Colonic mucosa (tissue), 4 donors: ENCODE data around the gene HIRA. TPM values are rescaled to one million over a fixed set of nuclear protein-coding genes. Genes with fewer than 3 reads are reported as not detected.

Experiments used
- DNase-seq: peaks from one replicate; pipeline ENCODE4 v3.0.0-alpha.2; 2020
- H3K27ac ChIP-seq: fragments of 200-600 bp; one replicate; pipeline ENCODE4 v1.8.0; 2021
- H3K27me3 ChIP-seq: fragments of 200-600 bp; one replicate; pipeline ENCODE4 v1.8.0; 2021
- H3K36me3 ChIP-seq: fragments of 200-600 bp; one replicate; pipeline ENCODE4 v1.8.0; 2021
- H3K4me1 ChIP-seq: fragments of 200-600 bp; one replicate; pipeline ENCODE4 v1.8.0; 2021; ENCODE audit warnings: mild to moderate bottlenecking
- H3K4me3 ChIP-seq: fragments of 200-600 bp; one replicate; pipeline ENCODE4 v1.8.0; 2021
- H3K9ac ChIP-seq, 2 donors: one replicate each; pipeline ENCODE4 v1.7.0; 2013; ENCODE audit warnings: control low read depth in 2 of 2, low read depth in 2 of 2, low read length in 2 of 2
- H3K9me3 ChIP-seq: fragments of 200-600 bp; one replicate; pipeline ENCODE4 v1.8.0; 2021
- intact Hi-C: fragments of 100-400 bp; cut with DNase I; formaldehyde crosslinking; loops from one replicate; pipeline ENCODE4 v1.14.1; 2022
- total RNA-seq, 2 donors: library from RNA; stranded (reverse); fragmentation: NEBNext Ultra II Directional in 1 of 2; extraction: Animal tissue kit (Norgen Biotek cat#: 25700) in 1 of 2; gene quantifications; one replicate each; pipeline ENCODE4 v1.2.1, GENCODE V29; 2021
- TF ChIP-seq, protein P1 (sequence below): fragments of 200-600 bp; IDR thresholded peaks from one replicate; pipeline ENCODE4 v1.8.0; 2022; ENCODE audit warnings: antibody characterized with exemption, mild to moderate bottlenecking
- donor health status: healthy.
- donor health status: DM: no; HTN: no; CAD: no.
- donor health status: DM: no; HTN: no; CAD: no.

Gene HIRA
- total RNA-seq, 2 donors from 2014 or later: 22.3 to 41.5 TPM

DNA sequence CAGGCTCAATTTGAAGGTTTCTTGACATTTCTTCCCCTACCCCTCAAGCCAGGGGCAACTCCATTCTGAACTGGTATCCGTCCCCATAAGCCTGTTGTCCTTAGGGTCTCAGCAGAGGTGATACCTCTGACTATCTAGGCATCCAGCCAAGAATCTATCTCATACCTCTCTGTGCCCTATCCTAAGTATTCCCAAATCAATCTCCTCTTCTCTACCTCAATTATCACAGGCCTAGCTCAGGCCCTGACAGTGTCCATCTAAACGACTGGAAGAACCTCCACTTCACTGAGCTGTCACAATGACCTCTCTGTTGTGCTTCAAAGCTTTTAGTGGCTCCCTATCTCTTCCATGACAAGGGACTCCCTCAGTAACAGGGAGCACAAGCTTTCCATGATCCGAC is 26.9 kb downstream of the HIRA start:
- DNase-seq: no peak
- TF ChIP-seq, protein P1, sequence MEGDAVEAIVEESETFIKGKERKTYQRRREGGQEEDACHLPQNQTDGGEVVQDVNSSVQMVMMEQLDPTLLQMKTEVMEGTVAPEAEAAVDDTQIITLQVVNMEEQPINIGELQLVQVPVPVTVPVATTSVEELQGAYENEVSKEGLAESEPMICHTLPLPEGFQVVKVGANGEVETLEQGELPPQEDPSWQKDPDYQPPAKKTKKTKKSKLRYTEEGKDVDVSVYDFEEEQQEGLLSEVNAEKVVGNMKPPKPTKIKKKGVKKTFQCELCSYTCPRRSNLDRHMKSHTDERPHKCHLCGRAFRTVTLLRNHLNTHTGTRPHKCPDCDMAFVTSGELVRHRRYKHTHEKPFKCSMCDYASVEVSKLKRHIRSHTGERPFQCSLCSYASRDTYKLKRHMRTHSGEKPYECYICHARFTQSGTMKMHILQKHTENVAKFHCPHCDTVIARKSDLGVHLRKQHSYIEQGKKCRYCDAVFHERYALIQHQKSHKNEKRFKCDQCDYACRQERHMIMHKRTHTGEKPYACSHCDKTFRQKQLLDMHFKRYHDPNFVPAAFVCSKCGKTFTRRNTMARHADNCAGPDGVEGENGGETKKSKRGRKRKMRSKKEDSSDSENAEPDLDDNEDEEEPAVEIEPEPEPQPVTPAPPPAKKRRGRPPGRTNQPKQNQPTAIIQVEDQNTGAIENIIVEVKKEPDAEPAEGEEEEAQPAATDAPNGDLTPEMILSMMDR: no peak
- intact Hi-C loops: no loop called here
- Histone ChIP-seq H3K9me3 (no peaks in the 10 kb centered on the region), H3K36me3 (peaks cover 4% of the 10 kb centered on the region), H3K9ac (no peak overlapping the region), H3K27ac (no peak overlapping the region), H3K4me3 (no peak overlapping the region), H3K4me1 (no peaks in the 10 kb centered on the region), H3K27me3 (no peaks in the 10 kb centered on the region)

DNA sequence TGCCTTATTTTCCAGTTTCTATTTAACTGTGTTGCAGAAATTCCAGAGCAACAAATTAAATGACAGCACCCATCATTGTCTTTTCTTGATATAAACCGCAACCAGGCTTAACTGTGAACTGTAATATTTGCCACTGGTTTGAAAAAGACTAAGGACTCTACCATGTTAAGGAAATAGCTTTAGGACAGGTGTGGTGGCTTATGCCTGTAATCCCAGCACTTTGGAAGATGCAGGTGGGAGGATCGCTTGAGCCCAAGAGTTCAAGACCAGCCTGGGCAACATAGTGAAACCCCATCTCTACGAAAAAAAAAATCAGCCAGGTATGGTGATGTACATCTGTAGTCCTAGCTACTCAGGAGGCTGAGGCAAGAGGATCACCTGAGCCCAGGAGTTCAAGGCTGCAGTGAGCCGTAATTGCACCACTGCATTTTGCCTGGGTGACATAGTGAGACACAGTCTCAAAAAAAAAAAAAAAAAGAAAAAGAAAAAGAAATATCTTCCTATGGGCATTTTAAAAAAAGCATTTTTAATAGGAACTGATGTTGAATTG is 28.8 kb downstream of the HIRA start:
- Histone ChIP-seq H3K9ac (no peak overlapping the region), H3K27me3 (no peaks in the 10 kb centered on the region), H3K9me3 (no peaks in the 10 kb centered on the region), H3K36me3 (peaks cover 4% of the 10 kb centered on the region), H3K4me1 (no peaks in the 10 kb centered on the region), H3K27ac (no peak overlapping the region), H3K4me3 (no peak overlapping the region)
- intact Hi-C loops: no loop called here
- TF ChIP-seq, protein P1: no peak
- DNase-seq: no peak

DNA sequence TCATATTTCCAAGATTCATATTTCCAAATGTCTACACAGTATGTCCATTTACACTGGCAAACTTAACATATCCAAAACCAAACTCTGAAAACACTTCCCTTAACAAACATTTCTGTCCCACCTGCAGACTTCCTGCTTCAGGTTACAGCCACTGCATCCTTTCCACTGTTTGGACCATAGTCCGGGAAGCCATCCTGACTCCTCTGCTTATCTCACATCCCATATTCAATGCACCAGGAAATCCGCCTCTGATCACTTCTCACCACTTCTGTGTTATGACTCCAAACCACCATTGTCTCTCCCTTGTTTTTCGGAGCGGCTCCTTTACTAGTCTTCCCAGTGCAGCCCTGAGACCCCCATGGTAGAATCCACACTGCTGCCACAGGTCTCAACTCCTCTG is 30.1 kb downstream of the HIRA start:
- no peaks in the 10 kb centered on the region for H3K4me1 ChIP-seq
- intact Hi-C loops: no loop called here
- no peak overlapping the region for H3K27ac ChIP-seq
- H3K27me3 ChIP-seq: no peaks in the 10 kb centered on the region
- no peak overlapping the region for H3K4me3 ChIP-seq
- no peak overlapping the region for H3K9ac ChIP-seq
- DNase-seq: no peak
- H3K36me3 ChIP-seq: peaks cover 4% of the 10 kb centered on the region
- TF ChIP-seq, protein P1: no peak
- H3K9me3 ChIP-seq: no peaks in the 10 kb centered on the region

DNA sequence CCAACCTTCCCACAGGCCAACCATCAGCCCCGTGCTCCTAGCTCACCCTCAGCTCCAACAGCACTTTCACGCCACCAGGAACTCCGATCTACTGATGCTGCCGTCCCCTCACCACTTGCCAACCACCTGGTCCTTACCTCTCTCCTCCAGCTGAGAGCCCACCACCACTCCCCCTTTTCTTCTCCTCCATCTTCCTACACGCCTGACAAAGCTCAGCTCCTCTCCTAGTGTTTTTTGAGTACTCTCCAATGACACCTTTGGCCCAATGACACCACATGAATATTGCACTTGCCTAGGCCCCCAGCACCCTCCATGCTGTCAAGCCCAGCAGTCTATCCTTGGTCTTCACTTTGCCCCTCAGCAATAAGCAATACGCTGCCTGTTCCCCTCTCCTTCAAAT is 30.7 kb downstream of the HIRA start:
- intact Hi-C loops: no loop called here
- TF ChIP-seq, protein P1: no peak
- Histone ChIP-seq H3K36me3 (peaks cover 4% of the 10 kb centered on the region), H3K9me3 (no peaks in the 10 kb centered on the region), H3K4me3 (no peak overlapping the region), H3K9ac (no peak overlapping the region), H3K27ac (no peak overlapping the region), H3K4me1 (no peaks in the 10 kb centered on the region), H3K27me3 (no peaks in the 10 kb centered on the region)
- DNase-seq: no peak

DNA sequence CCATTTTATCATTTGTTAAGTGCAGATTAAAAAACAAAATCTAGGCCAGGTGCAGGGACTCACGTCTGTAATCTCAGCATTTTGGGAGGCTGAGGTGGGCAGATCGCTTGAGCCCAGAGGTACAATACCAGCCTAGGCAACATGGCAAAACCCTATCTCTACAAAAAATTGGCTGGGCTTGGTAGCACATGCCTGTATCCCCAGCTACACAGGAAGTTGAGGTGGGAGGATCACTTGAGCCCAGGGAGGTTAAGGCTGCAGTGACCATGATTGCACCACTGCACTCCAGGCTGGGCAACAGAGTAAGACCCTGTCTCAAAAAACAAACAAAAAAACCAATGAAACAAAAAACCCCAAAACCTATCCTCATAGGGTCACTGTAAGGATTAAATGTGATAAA is 32.9 kb downstream of the HIRA start:
- Histone ChIP-seq H3K9me3 (no peaks in the 10 kb centered on the region), H3K4me1 (no peaks in the 10 kb centered on the region), H3K27me3 (no peaks in the 10 kb centered on the region), H3K4me3 (no peak overlapping the region), H3K9ac (no peak overlapping the region), H3K27ac (no peak overlapping the region), H3K36me3 (peaks cover 11% of the 10 kb centered on the region)
- DNase-seq: no peak
- intact Hi-C loops: no loop called here
- TF ChIP-seq, protein P1: no peak
